Erythroblast (primary cell): ENCODE data around the gene BCL2.

Experiments
- GATA1 ChIP-seq: IDR thresholded peaks from 2 replicates; pipeline ENCODE4 v1.6.1; 2011; ENCODE audit warnings: low read depth, mild to moderate bottlenecking, control low read depth, low read length, moderate library complexity
- POLR2A ChIP-seq: IDR thresholded peaks from 2 replicates; pipeline ENCODE4 v1.6.1; 2011; ENCODE audit warnings: mild to moderate bottlenecking, low read length

DNA sequence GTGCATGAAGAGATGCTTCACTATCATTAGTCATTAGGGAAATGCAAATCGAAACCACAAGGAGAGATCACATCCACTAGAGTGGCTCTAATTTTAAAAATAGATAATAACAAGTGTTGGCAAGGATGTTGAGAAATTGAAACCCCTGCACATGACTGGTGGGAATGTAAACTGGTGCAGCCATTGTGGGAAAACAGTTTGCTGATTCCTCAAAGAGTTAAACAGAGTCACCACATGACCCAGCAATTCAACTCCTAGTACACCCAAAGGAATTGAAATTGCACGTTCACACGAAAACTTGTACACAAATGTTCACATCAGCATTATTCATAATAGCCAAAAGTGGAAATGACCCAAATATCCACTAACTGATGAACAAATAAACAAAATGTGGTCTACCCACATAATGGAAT is 179.5 kb downstream of the BCL2 start:
- TF ChIP-seq POLR2A (no peak), GATA1 (no peak)
